A673 (cell line): Measurements from ENCODE around the gene INPP5A.

Experiments used
- EZH2 ChIP-seq: fragments of 200-600 bp; sonication (generic); IDR thresholded peaks from 2 replicates; pipeline ENCODE4 v1.6.1; 2017; ENCODE audit warnings: borderline replicate concordance, low read depth, mild to moderate bottlenecking, mixed read lengths, antibody characterized with exemption, low read length; ENCODE audit not compliant: poor library complexity, severe bottlenecking
- TF ChIP-seq, protein P1 (sequence below): fragments of 300-800, 200-600 bp; sonication (generic); conservative IDR thresholded peaks from 2 replicates; pipeline ENCODE4 v1.5.1; 2017; ENCODE audit warnings: low read depth, mild to moderate bottlenecking, antibody characterized with exemption, low read length, moderate library complexity, mixed read lengths

DNA sequence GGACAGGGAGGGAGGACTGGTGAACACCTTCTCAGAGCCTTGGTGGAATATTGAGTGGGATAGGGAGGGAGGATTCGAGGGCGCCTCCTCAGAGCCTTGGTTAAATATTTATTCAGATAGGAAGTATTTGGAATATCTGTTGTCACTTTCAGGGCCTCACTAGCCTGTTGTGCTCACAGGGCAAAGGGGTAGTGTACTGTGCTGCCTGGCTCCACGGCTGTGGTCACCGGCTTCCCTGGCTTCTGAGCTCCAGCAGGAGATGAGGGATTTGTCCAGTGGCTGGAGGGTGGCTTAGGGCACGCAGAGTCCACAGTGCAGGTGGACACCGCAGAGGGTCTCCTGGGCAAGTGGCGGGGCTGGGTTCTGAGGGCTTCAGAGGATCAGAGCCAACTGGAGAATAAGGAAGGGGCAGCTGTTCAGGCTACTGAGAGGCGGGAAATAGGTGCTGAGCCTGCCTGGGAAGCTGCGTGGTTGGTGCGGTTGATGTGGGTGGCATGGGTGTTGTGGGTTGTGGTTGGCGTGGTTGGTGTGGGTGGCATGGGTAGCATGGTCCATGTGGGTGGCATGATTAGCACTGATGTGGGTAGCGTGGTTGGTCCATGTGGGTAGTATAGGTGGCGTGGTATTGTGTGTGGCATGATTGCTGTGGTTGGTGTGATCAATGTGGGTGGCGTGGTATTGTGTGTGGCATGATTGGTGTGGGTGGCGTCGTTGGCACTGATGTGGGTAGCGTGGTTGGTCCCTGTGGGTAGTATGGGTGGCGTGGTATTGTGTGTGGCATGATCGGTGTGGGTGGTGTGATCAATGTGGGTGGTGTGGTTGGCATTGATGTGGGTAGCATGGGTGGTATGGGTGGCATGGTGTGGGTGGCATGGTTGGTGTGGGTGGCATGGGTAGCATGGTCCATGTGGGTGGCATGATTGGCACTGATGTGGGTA, 16.7 kb downstream of the INPP5A start:
- TF ChIP-seq, protein P1, sequence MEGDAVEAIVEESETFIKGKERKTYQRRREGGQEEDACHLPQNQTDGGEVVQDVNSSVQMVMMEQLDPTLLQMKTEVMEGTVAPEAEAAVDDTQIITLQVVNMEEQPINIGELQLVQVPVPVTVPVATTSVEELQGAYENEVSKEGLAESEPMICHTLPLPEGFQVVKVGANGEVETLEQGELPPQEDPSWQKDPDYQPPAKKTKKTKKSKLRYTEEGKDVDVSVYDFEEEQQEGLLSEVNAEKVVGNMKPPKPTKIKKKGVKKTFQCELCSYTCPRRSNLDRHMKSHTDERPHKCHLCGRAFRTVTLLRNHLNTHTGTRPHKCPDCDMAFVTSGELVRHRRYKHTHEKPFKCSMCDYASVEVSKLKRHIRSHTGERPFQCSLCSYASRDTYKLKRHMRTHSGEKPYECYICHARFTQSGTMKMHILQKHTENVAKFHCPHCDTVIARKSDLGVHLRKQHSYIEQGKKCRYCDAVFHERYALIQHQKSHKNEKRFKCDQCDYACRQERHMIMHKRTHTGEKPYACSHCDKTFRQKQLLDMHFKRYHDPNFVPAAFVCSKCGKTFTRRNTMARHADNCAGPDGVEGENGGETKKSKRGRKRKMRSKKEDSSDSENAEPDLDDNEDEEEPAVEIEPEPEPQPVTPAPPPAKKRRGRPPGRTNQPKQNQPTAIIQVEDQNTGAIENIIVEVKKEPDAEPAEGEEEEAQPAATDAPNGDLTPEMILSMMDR: no peak
- TF ChIP-seq EZH2: no peak
